Esophagus muscularis mucosa (tissue), 4 donors: ENCODE measurements around the gene MAD2L1. TPM values are rescaled to one million over a fixed set of nuclear protein-coding genes. Genes with fewer than 3 reads are reported as not detected.
A peak's percentile ranks its signal among the peaks of the same experiment; 100 is the strongest.

Experiments
- DNase-seq: peaks from one replicate; pipeline ENCODE4 v3.0.0-alpha.2; 2017; ENCODE audit errors: extremely low spot score
- H3K27ac ChIP-seq, 4 donors: fragments of 200-600 bp; sonication (generic); replicated peaks in 1 of 4; 1 replicate in 3 of 4; 2 replicates in 1 of 4; pipeline ENCODE4 v1.5.1; 2016 to 2019; ENCODE audit warnings: mild to moderate bottlenecking in 1 of 4
- H3K27me3 ChIP-seq, 4 donors: fragments of 200-600 bp; sonication (generic); one replicate each; pipeline versions ENCODE4 v1.5.1 to v1.6.0; 2016 to 2019
- H3K36me3 ChIP-seq, 4 donors: fragments of 200-600 bp; sonication (generic); one replicate each; pipeline ENCODE4 v1.5.1; 2016 to 2019
- H3K4me1 ChIP-seq, 4 donors: fragments of 200-600 bp; sonication (generic); one replicate each; pipeline ENCODE4 v1.5.1; 2016 to 2019
- H3K4me3 ChIP-seq, 4 donors: fragments of 200-600 bp; sonication (generic); 1 replicate in 2 of 4; 2 replicates in 2 of 4; pipeline ENCODE4 v1.5.1; 2016 to 2019; ENCODE audit warnings: mild to moderate bottlenecking in 4 of 4, moderate library complexity in 1 of 4
- H3K9me3 ChIP-seq, 4 donors: fragments of 200-600 bp; sonication (generic); 1 replicate in 3 of 4; 2 replicates in 1 of 4; pipeline ENCODE4 v1.5.1; 2016 to 2019
- CTCF ChIP-seq, 3 experiments: fragments of 200-600 bp in 2 of 3; fragments of 450-650 bp in 1 of 3; sonication (generic) in 2 of 3; IDR thresholded peaks; one replicate each; pipeline ENCODE4 v1.5.1; 2017 to 2019; ENCODE audit warnings: antibody characterized with exemption in 3 of 3, mild to moderate bottlenecking in 2 of 3, moderate library complexity in 1 of 3
- EP300 ChIP-seq: sonication (generic); formaldehyde crosslinking; IDR thresholded peaks from one replicate; pipeline ENCODE4 v1.6.1; 2017; ENCODE audit warnings: antibody characterized with exemption
- POLR2A ChIP-seq: fragments of 450-650 bp; IDR thresholded peaks from one replicate; pipeline ENCODE4 v1.6.1; 2017; ENCODE audit warnings: antibody characterized with exemption, moderate library complexity, mild to moderate bottlenecking, low read depth
- POLR2AphosphoS5 ChIP-seq, 2 donors: sonication (generic); formaldehyde crosslinking; IDR thresholded peaks; one replicate each; pipeline ENCODE4 v1.6.1; 2017; ENCODE audit warnings: antibody characterized with exemption in 2 of 2
- WGBS: methylation state at CpG from one replicate; pipeline ENCODE4 v1.1.5; 2018; 5-methylcytosine and 5-hydroxymethylcytosine counted together
- intact Hi-C: fragments of 100-400 bp; cut with DNase I; formaldehyde crosslinking; loops from one replicate; pipeline ENCODE4 v1.15.1; 2023
- total RNA-seq, 4 donors: library from RNA; depleted of rRNA; stranded (reverse); fragments of >200 nt; gene quantifications; one replicate each; pipeline versions ENCODE4 v1.1.0 to v1.2.1, GENCODE V29; 2016

Gene MAD2L1
- total RNA-seq, 4 donors from 2014 or later, result under 0.01 to 2.1 (median 1.2) TPM

GRCh38 chr4:120056246-120056645, 10.4 kb downstream of the MAD2L1 start:
- Histone ChIP-seq H3K27ac (peak overlapping the region; percentile 62 to 69 (median 67)), H3K4me1 (peaks cover 0 to 47% (median 41%) of the 10 kb centered on the region in 4 donors), H3K9me3 (no peaks in the 10 kb centered on the region), H3K4me3 (no peak overlapping the region), H3K27me3 (no peaks in the 10 kb centered on the region), H3K36me3 (no peaks in the 10 kb centered on the region)
- TF ChIP-seq CTCF (IDR thresholded peaks at IDR 0.05), result peak; percentile 35 to 59 (median 42)
- no peak for TF ChIP-seq POLR2AphosphoS5 (IDR thresholded peaks at IDR 0.05)
- intact Hi-C loops, result loop anchor here (10.0 kb wide), 1 partner anchor 561 kb away; no protein-coding TSS in a partner anchor
- no peak for DNase-seq

GRCh38 chr4:120055795-120056194, 10.9 kb downstream of the MAD2L1 start:
- intact Hi-C loops, result loop anchor here (10.0 kb wide), 1 partner anchor 561 kb away; no protein-coding TSS in a partner anchor
- no peak for DNase-seq
- peaks cover 0 to 47% (median 41%) of the 10 kb centered on the region in 4 donors for H3K4me1 ChIP-seq
- no peak overlapping the region for H3K4me3 ChIP-seq
- TF ChIP-seq CTCF (IDR thresholded peaks at IDR 0.05) (no peak), POLR2AphosphoS5 (IDR thresholded peaks at IDR 0.05) (no peak), EP300 (no peak), POLR2A (no peak)
- H3K9me3 ChIP-seq, result no peaks in the 10 kb centered on the region
- H3K27ac ChIP-seq, result peak overlapping the region; percentile 62 to 69 (median 67)
- no peaks in the 10 kb centered on the region for H3K36me3 ChIP-seq
- WGBS, result 72% methylated on average over 1 of the region's 1 CpG
- no peaks in the 10 kb centered on the region for H3K27me3 ChIP-seq

- Histone ChIP-seq H3K4me1 (peaks cover 0 to 51% (median 43%) of the 10 kb centered on the region in 4 donors), H3K27me3 (no peaks in the 10 kb centered on the region), H3K4me3 (no peak overlapping the region), H3K36me3 (no peaks in the 10 kb centered on the region), H3K27ac (peak overlapping the region; percentile 62 to 69 (median 67)), H3K9me3 (no peaks in the 10 kb centered on the region)
- TF ChIP-seq CTCF (IDR thresholded peaks at IDR 0.05) (no peak), EP300 (no peak), POLR2AphosphoS5 (IDR thresholded peaks at IDR 0.05) (peak in 1 of 2 donors; percentile 30), POLR2A (no peak)
- DNase-seq, result no peak
- intact Hi-C loops, result loop anchor here (10.0 kb wide), 1 partner anchor 560 kb away; no protein-coding TSS in a partner anchor
- WGBS, result 23% methylated on average over 1 of the region's 1 CpG
These were observed 11.5 kb downstream of the MAD2L1 start for GRCh38 chr4:120055162-120055561.

GRCh38 chr4:120053911-120054310, 12.7 kb downstream of the MAD2L1 start:
- Histone ChIP-seq H3K27me3 (no peaks in the 10 kb centered on the region), H3K9me3 (no peaks in the 10 kb centered on the region), H3K27ac (peak overlapping the region; percentile 62 to 69 (median 67)), H3K4me3 (no peak overlapping the region), H3K4me1 (peaks cover 0 to 61% (median 48%) of the 10 kb centered on the region in 4 donors), H3K36me3 (no peaks in the 10 kb centered on the region)
- DNase-seq, result no peak
- WGBS, result 44% methylated on average over 1 of the region's 1 CpG
- intact Hi-C loops, result loop anchor here (5.0 to 10.0 kb wide), 2 partner anchors 559 to 742 kb away; no protein-coding TSS in a partner anchor
- TF ChIP-seq EP300, result no peak
- no peak for TF ChIP-seq POLR2A

- H3K27ac ChIP-seq, result peak overlapping the region; percentile 62 to 69 (median 67)
These were observed 13.8 kb downstream of the MAD2L1 start for GRCh38 chr4:120052856-120053255.

More at GRCh38 chr4:120052856-120053255, 13.8 kb downstream of the MAD2L1 start:
- 58% methylated on average over 4 of the region's 4 CpGs for WGBS
- TF ChIP-seq POLR2AphosphoS5 (IDR thresholded peaks at IDR 0.05) (peak in 1 of 2 donors; percentile 48), POLR2A (no peak), CTCF (IDR thresholded peaks at IDR 0.05) (no peak), EP300 (no peak)
- H3K9me3 ChIP-seq, result no peaks in the 10 kb centered on the region
- intact Hi-C loops, result loop anchor here (5.0 to 10.0 kb wide), 2 partner anchors 558 to 741 kb away; no protein-coding TSS in a partner anchor
- no peaks in the 10 kb centered on the region for H3K36me3 ChIP-seq
- peaks cover 0 to 61% (median 48%) of the 10 kb centered on the region in 4 donors for H3K4me1 ChIP-seq
- H3K27me3 ChIP-seq, result no peaks in the 10 kb centered on the region
- H3K4me3 ChIP-seq, result no peak overlapping the region
- no peak for DNase-seq
